Osteocyte (in vitro differentiated cells): ENCODE data around the gene PCDH7. TPM values are rescaled to one million over a fixed set of nuclear protein-coding genes. Genes with fewer than 3 reads are reported as not detected.

ENCODE experiments used
- DNase-seq: peaks from one replicate; pipeline ENCODE4 v3.0.0; 2021; ENCODE audit warnings: mixed read lengths; ENCODE audit not compliant: unreplicated experiment; ENCODE audit errors: extremely low spot score
- H3K27ac Mint-ChIP-seq: one replicate; pipeline ENCODE4 v1.8.0; 2021; ENCODE audit warnings: mild to moderate bottlenecking, mixed read lengths; ENCODE audit not compliant: unreplicated experiment
- H3K27me3 Mint-ChIP-seq: one replicate; pipeline ENCODE4 v1.8.0; 2021; ENCODE audit warnings: mixed read lengths; ENCODE audit not compliant: unreplicated experiment
- H3K36me3 Mint-ChIP-seq: one replicate; pipeline ENCODE4 v1.8.0; 2021; ENCODE audit warnings: mixed read lengths; ENCODE audit not compliant: unreplicated experiment
- H3K4me1 Mint-ChIP-seq: one replicate; pipeline ENCODE4 v1.8.0; 2021; ENCODE audit warnings: mixed read lengths; ENCODE audit not compliant: unreplicated experiment
- H3K4me3 Mint-ChIP-seq: one replicate; pipeline ENCODE4 v1.8.0; 2021; ENCODE audit warnings: mild to moderate bottlenecking, moderate library complexity, mixed read lengths; ENCODE audit not compliant: unreplicated experiment
- H3K9me3 Mint-ChIP-seq: one replicate; pipeline ENCODE4 v1.8.0; 2021; ENCODE audit warnings: mixed read lengths; ENCODE audit not compliant: unreplicated experiment
- total RNA-seq: library from RNA; stranded (reverse); gene quantifications from 2 replicates; pipeline ENCODE4 v1.2.1, GENCODE V29; 2021
- TF ChIP-seq, protein P1 (sequence below): fragments of 200-600 bp; sonication (generic); IDR thresholded peaks from 2 replicates; pipeline ENCODE4 v1.5.0; 2021; ENCODE audit warnings: antibody characterized with exemption, mild to moderate bottlenecking, moderate library complexity

Gene PCDH7
- total RNA-seq, 1 donor from 2014 or later = 147 TPM

GRCh38 chr4:30744957-30745640, 24.9 kb downstream of the PCDH7 start:
- H3K9me3 Mint-ChIP-seq = no peaks in the 10 kb centered on the region
- H3K4me3 Mint-ChIP-seq = peak overlapping the region; percentile 2
- H3K36me3 Mint-ChIP-seq = peaks cover 6% of the 10 kb centered on the region
- peak overlapping the region; percentile 92 for H3K27ac Mint-ChIP-seq
- TF ChIP-seq, protein P1, sequence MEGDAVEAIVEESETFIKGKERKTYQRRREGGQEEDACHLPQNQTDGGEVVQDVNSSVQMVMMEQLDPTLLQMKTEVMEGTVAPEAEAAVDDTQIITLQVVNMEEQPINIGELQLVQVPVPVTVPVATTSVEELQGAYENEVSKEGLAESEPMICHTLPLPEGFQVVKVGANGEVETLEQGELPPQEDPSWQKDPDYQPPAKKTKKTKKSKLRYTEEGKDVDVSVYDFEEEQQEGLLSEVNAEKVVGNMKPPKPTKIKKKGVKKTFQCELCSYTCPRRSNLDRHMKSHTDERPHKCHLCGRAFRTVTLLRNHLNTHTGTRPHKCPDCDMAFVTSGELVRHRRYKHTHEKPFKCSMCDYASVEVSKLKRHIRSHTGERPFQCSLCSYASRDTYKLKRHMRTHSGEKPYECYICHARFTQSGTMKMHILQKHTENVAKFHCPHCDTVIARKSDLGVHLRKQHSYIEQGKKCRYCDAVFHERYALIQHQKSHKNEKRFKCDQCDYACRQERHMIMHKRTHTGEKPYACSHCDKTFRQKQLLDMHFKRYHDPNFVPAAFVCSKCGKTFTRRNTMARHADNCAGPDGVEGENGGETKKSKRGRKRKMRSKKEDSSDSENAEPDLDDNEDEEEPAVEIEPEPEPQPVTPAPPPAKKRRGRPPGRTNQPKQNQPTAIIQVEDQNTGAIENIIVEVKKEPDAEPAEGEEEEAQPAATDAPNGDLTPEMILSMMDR = no peak
- H3K27me3 Mint-ChIP-seq = no peaks in the 10 kb centered on the region
- peaks cover 46% of the 10 kb centered on the region for H3K4me1 Mint-ChIP-seq
- no peak for DNase-seq

GRCh38 chr4:30746735-30747134, 26.6 kb downstream of the PCDH7 start:
- TF ChIP-seq, protein P1 = no peak
- DNase-seq = no peak
- H3K27me3 Mint-ChIP-seq = no peaks in the 10 kb centered on the region
- no peak overlapping the region for H3K4me3 Mint-ChIP-seq
- peaks cover 43% of the 10 kb centered on the region for H3K4me1 Mint-ChIP-seq
- peaks cover 4% of the 10 kb centered on the region for H3K36me3 Mint-ChIP-seq
- peak overlapping the region; percentile 50 for H3K27ac Mint-ChIP-seq
- no peaks in the 10 kb centered on the region for H3K9me3 Mint-ChIP-seq

DNA sequence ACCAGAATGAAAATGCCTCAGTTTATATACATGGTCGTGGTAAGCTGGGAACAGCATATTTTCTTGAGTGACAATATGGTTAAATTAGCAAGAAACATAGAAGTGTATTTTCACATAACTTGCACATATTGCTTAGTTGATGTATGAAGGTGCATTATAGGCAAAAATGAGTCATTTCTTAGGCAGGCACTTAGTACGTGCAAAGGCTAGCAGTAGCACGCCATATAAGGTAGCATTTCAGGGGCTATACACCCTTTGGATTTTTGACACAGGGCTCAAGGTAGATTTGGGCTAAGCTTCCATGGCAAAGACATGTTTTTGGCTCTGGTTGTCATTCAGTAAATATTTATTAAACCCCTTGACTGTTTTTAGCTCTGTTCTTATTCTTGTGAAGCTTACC, 33.1 kb downstream of the PCDH7 start:
- peaks cover 4% of the 10 kb centered on the region for H3K36me3 Mint-ChIP-seq
- peak overlapping the region; percentile 60 for H3K27ac Mint-ChIP-seq
- H3K9me3 Mint-ChIP-seq = no peaks in the 10 kb centered on the region
- no peaks in the 10 kb centered on the region for H3K4me1 Mint-ChIP-seq
- DNase-seq = no peak
- TF ChIP-seq, protein P1 = no peak
- H3K4me3 Mint-ChIP-seq = no peak overlapping the region
- H3K27me3 Mint-ChIP-seq = no peaks in the 10 kb centered on the region

DNA sequence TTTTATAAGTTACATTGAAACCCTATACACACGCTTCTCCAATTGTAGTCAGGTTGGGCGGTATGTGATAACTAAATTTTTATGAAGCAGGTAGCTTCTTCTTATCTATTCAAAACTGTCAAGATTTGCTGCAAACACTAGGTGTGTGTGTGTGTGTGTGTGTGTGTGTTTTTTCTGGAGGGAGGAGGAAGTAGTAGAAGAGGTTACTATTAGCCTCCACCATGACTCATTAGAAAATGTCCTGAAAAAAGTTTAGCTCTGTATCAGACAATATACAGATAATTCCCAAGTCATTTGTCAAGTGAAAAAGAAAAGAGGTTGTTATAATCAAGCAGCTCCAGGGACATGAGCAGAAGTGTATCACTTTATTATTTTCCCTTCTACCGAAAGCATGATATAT, 33.9 kb downstream of the PCDH7 start:
- Mint-ChIP-seq H3K36me3 (peaks cover 8% of the 10 kb centered on the region), H3K4me3 (no peak overlapping the region), H3K9me3 (no peaks in the 10 kb centered on the region), H3K4me1 (no peaks in the 10 kb centered on the region), H3K27me3 (no peaks in the 10 kb centered on the region), H3K27ac (peak overlapping the region; percentile 92)
- TF ChIP-seq, protein P1 = no peak
- no peak for DNase-seq

- Mint-ChIP-seq H3K4me3 (no peak overlapping the region), H3K36me3 (peaks cover 8% of the 10 kb centered on the region), H3K9me3 (no peaks in the 10 kb centered on the region), H3K27me3 (no peaks in the 10 kb centered on the region), H3K27ac (peak overlapping the region; percentile 92), H3K4me1 (no peaks in the 10 kb centered on the region)
- no peak for DNase-seq
- TF ChIP-seq, protein P1 = no peak
Observed at GRCh38 chr4:30755346-30755745, 35.2 kb downstream of the PCDH7 start.
